Left renal pelvis (tissue), 4 donors: Measurements from ENCODE around the gene UBE3D. TPM values are rescaled to one million over a fixed set of nuclear protein-coding genes. Genes with fewer than 3 reads are reported as not detected.
"Not testable (repeated sequence)": the region's sequence is repeated elsewhere in the genome, so short reads cannot be mapped to it uniquely, and the experiment has no call there.

Source experiments
- DNase-seq, 4 donors: peaks; one replicate each; pipeline ENCODE4 v3.0.0-alpha.2; 2013; ENCODE audit warnings: low read depth in 4 of 4, low spot score in 3 of 4
- polyA plus RNA-seq, 4 donors: library from polyadenylated mRNA; unstranded; fragments of 120-200 nt; gene quantifications; one replicate each; pipeline ENCODE4 v1.2.1, GENCODE V29; 2013; ENCODE audit not compliant: insufficient read length in 4 of 4

Gene UBE3D
- polyA plus RNA-seq, 4 donors = 4.5 to 10.2 (median 8.4) TPM

DNA sequence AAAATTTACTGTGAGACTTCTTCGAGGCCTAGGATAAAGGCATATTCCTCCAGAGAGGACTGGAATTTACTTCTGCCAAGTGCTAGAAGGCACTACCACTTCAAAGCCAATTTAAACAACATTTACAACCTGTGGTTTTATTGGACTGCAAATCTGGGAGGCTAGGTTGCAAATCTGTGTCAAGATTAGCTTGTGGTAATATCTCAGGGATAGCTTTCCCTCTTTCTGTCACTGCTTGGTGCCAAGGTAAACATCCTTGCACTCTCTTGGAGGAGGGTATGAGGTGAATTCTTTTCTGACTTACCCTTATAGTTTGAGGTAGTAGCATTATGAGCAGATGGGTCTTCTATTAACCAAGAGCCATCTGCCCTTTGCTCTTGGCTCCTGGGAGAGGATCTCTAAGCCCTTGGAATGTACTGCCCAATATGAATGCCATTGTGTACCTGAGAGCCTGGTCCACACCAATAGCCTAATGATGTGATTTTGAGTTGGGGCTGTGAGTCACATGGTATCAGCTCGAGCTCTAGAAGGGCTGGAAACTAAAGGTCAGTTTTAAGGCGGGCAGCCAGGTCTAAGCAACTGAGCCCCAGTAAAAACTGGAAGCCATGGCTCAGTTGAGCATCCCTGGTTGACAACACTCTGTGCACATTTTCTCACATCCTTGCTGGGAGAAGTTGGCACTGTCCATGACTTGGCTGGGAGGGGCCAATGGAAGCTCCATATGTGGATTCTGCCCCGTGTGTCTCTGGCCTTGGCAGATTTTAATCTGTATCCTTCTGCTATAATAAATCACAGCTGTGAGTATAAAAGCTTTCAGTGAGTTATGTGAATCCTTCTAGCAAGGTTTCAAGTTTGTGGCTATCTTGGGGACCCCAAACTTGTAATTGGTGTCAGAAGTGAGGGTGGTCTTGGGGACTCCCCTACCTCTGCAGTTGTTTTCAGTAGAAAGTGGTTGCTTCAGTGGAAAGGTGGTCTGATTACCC is 188.1 kb downstream of the UBE3D start:
- DNase-seq = no peak

GRCh38 chr6:82875573-82876185 is 190.0 kb downstream of the UBE3D start:
- DNase-seq = no peak

- DNase-seq = no peak
These were observed 190.8 kb downstream of the UBE3D start for GRCh38 chr6:82874867-82875266.

- DNase-seq = no peak
These were observed 193.5 kb downstream of the UBE3D start for GRCh38 chr6:82872185-82872584.

GRCh38 chr6:82870582-82871172 is 195.0 kb downstream of the UBE3D start:
- DNase-seq = no peak

DNA sequence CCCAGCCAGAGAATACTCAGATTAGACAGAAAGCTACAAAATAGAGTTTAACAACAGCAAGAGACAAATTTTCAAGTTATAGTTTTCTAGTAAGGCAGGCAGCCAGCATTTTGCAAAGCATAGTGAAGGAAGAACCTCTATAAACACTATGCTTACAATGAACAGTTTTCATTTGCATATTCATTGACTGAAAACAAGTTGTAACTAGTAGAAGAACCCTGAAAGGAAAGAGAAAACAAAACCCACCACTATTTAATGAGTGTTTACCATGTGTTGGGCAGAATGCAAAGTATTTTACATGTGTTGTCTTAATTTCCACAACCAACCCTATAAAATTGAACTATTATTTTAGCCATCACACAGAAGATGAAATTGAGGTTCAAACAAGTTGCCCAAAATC is 196.1 kb downstream of the UBE3D start:
- no peak for DNase-seq

GRCh38 chr6:82867946-82868345 is 197.7 kb downstream of the UBE3D start:
- no peak for DNase-seq

DNA sequence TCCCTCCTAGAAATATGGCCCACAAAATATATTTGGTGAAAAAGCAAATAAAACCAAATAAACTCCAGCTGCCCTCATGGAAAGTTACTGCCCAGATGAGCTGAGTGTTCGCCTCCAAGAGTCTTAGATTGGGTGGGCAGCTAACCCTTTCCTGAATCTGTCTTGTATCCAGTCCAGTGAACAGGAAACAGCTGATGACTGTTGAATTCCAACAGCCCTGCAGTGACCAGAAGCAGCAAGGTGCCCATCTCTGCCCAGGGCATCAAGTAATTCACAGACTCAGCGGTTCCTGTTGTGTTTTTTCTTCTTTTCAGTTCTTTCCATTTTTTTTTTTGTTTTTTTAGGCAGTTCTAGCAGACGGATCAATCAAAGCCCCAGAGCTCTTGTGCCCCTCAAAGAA is 199.2 kb downstream of the UBE3D start:
- no peak for DNase-seq

GRCh38 chr6:82865461-82865860 is 200.2 kb downstream of the UBE3D start:
- no peak for DNase-seq

DNA sequence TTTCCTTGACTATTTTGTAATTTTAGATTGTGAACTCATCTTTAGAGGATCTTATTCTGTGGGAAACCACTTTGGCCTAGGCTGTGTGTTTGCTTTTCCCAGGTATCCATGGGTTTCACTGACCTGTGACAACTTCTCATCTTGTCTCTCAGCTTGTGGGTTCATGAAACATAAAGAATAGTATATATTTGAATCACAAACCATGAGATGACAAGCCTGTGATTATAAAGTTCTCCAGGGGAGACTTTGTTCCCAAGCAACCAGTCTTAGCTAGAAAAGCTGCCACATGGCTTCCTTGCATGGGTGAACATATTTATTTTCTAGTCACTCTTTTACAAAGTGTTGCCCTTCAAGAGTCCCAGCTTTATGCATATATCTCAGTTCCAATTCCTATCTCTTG is 201.9 kb downstream of the UBE3D start:
- DNase-seq = no peak

- no peak for DNase-seq
These were observed 203.1 kb downstream of the UBE3D start for GRCh38 chr6:82862543-82862942.

DNA sequence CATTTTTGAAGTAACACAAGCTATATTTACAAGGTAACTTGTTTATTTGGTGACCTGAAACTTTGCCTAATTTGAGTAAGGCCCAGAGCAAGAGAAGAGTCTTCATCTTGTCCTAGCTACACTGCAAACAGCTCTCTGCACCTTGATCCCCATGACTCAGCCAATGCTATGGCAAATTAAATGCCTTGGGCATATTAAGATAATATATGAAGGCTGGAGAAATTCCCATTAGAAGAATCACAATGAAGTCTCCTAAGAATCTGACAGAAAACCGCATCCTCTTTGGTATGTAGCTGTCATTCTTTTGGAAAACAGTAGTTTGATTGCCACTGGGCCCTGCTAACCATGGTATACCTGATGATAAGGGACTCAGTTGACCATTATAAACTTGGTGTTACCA is 204.5 kb downstream of the UBE3D start:
- no peak for DNase-seq

- DNase-seq = not testable (repeated sequence)
These were observed 209.6 kb downstream of the UBE3D start for GRCh38 chr6:82856077-82856476.

DNA sequence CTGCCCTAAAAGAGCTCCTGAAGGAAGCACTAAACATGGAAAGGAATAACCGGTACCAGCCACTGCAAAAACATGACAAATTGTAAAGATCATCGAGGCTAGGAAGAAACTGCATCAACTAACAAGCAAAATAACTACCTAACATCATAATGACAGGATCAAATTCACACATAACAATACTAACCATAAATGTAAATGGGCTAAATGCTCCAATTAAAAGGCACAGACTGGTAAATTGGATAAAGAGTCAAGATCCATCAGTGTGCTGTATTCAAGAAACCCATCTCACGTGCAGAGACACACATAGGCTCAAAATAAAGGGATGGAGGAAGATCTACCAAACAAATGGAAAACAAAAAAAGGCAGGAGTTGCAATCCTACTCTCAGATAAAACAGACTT is 212.7 kb downstream of the UBE3D start:
- DNase-seq = not testable (repeated sequence)

GRCh38 chr6:82843291-82843885 is 222.3 kb downstream of the UBE3D start:
- DNase-seq = no peak

DNA sequence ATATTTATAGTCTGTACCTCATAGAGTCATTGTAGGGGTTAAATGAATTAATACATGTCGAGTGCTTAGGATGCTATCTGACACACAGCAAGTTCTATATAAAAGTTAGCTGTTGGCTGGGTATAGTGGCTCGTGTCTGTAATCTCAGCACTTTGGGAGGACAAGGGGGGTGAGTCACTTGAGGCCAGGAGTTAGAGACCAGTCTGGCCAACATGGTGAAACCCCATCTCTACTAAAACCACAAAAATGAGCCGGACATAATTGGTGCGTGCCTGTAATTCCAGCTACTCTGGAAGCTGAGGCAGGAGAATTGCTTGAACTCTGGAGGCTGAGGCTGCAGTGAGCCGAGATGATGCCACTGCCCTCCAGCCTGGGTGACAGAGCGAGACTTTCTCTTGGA is 222.9 kb downstream of the UBE3D start:
- no peak for DNase-seq

Other genes with a start within 250 kb of the UBE3D start
- 10 to 100 TPM; 25.0 to 41.0 (median 33.7) TPM for gene DOP1A, start 1.8 kb upstream of the UBE3D start, polyA plus RNA-seq
- 10 to 100 TPM; 41.6 to 60.6 (median 49.9) TPM for gene PGM3, start 127.4 kb upstream of the UBE3D start, polyA plus RNA-seq
- gene RWDD2A, start 127.5 kb upstream of the UBE3D start, polyA plus RNA-seq = 1 to 10 TPM; 6.9 to 7.6 (median 7.3) TPM